Activated CD4-positive, alpha-beta T cell treated with anti-CD3 and anti-CD28 coated beads, Interleukin-2, amount 50 U/mL, for 48 hours (primary cell): ENCODE data around the gene FKBP10.
"Not testable (repeated sequence)": the region's sequence is repeated elsewhere in the genome, so short reads cannot be mapped to it uniquely, and the experiment has no call there.

ENCODE experiments used
- DNase-seq, 2 experiments: peaks; one replicate each; pipeline ENCODE4 v3.0.0-alpha.2; 2020

Gene FKBP10

GRCh38 chr17:41812381-41813151, at the start of gene FKBP10:
TSS of gene FKBP10 (plus strand) at chr17:41813004. CDS start at chr17:41813035, 31 bp downstream.
- peak; percentile 25 to 32 for DNase-seq

- no peak for DNase-seq
Observed at GRCh38 chr17:41763327-41763726, 49.5 kb upstream of the FKBP10 start.

GRCh38 chr17:41766135-41766534, 46.7 kb upstream of the FKBP10 start:
- DNase-seq, result no peak

- DNase-seq, result no peak
Observed at GRCh38 chr17:41767324-41768042, 45.3 kb upstream of the FKBP10 start.

- DNase-seq, result no peak
Observed at GRCh38 chr17:41768682-41769288, 44.0 kb upstream of the FKBP10 start.

- no peak for DNase-seq
Observed at GRCh38 chr17:41769346-41769862, 43.4 kb upstream of the FKBP10 start.

- no peak for DNase-seq
Observed at GRCh38 chr17:41769985-41770384, 42.8 kb upstream of the FKBP10 start.

GRCh38 chr17:41771389-41772206, 41.2 kb upstream of the FKBP10 start:
- no peak for DNase-seq

- no peak for DNase-seq
Observed at GRCh38 chr17:41772218-41772585, 40.6 kb upstream of the FKBP10 start.

- DNase-seq, result no peak
Observed at GRCh38 chr17:41772586-41773189, 40.1 kb upstream of the FKBP10 start.

GRCh38 chr17:41773190-41773588, 39.6 kb upstream of the FKBP10 start:
- no peak for DNase-seq

GRCh38 chr17:41773731-41774193, 39.0 kb upstream of the FKBP10 start:
- no peak for DNase-seq

- DNase-seq, result no peak
Observed at GRCh38 chr17:41775394-41776226, 37.2 kb upstream of the FKBP10 start.

- not testable (repeated sequence) for DNase-seq
Observed at GRCh38 chr17:41776262-41776900, 36.4 kb upstream of the FKBP10 start.

GRCh38 chr17:41777157-41777573, 35.6 kb upstream of the FKBP10 start:
- DNase-seq, result no peak

GRCh38 chr17:41777574-41778188, 35.1 kb upstream of the FKBP10 start:
- DNase-seq, result no peak

- no peak for DNase-seq
Observed at GRCh38 chr17:41779954-41780353, 32.9 kb upstream of the FKBP10 start.

- no peak for DNase-seq
Observed at GRCh38 chr17:41781404-41782110, 31.2 kb upstream of the FKBP10 start.

- DNase-seq, result no peak
Observed at GRCh38 chr17:41782142-41782541, 30.7 kb upstream of the FKBP10 start.
